Left ventricle myocardium inferior (tissue), 1 donor: ENCODE measurements around the gene SART1. TPM values are rescaled to one million over a fixed set of nuclear protein-coding genes. Genes with fewer than 3 reads are reported as not detected.

Source experiments
- DNase-seq: peaks from one replicate; pipeline ENCODE4 v3.0.0-alpha.2; 2020
- H3K27ac ChIP-seq: fragments of 200-600 bp; replicated peaks from 2 replicates; pipeline ENCODE4 v1.8.0; 2021
- H3K27me3 ChIP-seq: fragments of 200-600 bp; 2 replicates; pipeline ENCODE4 v1.8.0; 2021; ENCODE audit warnings: low read depth
- H3K36me3 ChIP-seq: fragments of 200-600 bp; 2 replicates; pipeline ENCODE4 v1.8.0; 2021
- H3K4me1 ChIP-seq: fragments of 200-600 bp; 2 replicates; pipeline ENCODE4 v1.8.0; 2021
- H3K4me3 ChIP-seq: fragments of 200-600 bp; 2 replicates; pipeline ENCODE4 v1.8.0; 2021; ENCODE audit warnings: mild to moderate bottlenecking, moderate library complexity
- H3K9me3 ChIP-seq: fragments of 200-600 bp; replicated peaks from 2 replicates; pipeline ENCODE4 v1.8.0; 2021
- CTCF ChIP-seq: fragments of 200-600 bp; IDR thresholded peaks from 2 replicates; pipeline ENCODE4 v1.8.0; 2021; ENCODE audit warnings: antibody characterized with exemption, mild to moderate bottlenecking, borderline replicate concordance
- intact Hi-C: fragments of 100-400 bp; cut with micrococcal nuclease; formaldehyde crosslinking; loops from one replicate; pipeline ENCODE4 v1.11.0; 2022
- total RNA-seq: library from RNA; stranded (reverse); fragmentation: NEBNext Ultra II Directional; extraction: Animal tissue kit (Norgen Biotek cat#: 25700); gene quantifications from one replicate; pipeline ENCODE4 v1.2.1, GENCODE V29; 2021
- donor health status: DM: no; HTN: yes; CAD: no; lungs with severe emphysema.

SART1 gene
- total RNA-seq, 1 donor from 2014 or later, result 30.7 TPM

GRCh38 chr11:66015936-66016792, 54.6 kb downstream of the SART1 start:
- H3K4me3 ChIP-seq, result no peak overlapping the region
- no peak for TF ChIP-seq CTCF
- intact Hi-C loops, result no loop called here
- peak overlapping the region; percentile 56 for H3K27ac ChIP-seq
- H3K4me1 ChIP-seq, result peaks cover 24% of the 10 kb centered on the region
- no peak for DNase-seq
- H3K27me3 ChIP-seq, result peaks cover 30% of the 10 kb centered on the region
- no peaks in the 10 kb centered on the region for H3K9me3 ChIP-seq
- H3K36me3 ChIP-seq, result no peaks in the 10 kb centered on the region

GRCh38 chr11:66016793-66017177, 55.3 kb downstream of the SART1 start:
- Histone ChIP-seq H3K36me3 (no peaks in the 10 kb centered on the region), H3K9me3 (no peaks in the 10 kb centered on the region), H3K27ac (no peak overlapping the region), H3K4me1 (peaks cover 22% of the 10 kb centered on the region), H3K4me3 (no peak overlapping the region), H3K27me3 (peaks cover 24% of the 10 kb centered on the region)
- intact Hi-C loops, result no loop called here
- TF ChIP-seq CTCF, result no peak
- DNase-seq, result no peak

- peaks cover 19% of the 10 kb centered on the region for H3K27me3 ChIP-seq
These were observed 55.8 kb downstream of the SART1 start for GRCh38 chr11:66017321-66017720.

GRCh38 chr11:66020212-66020611, 58.7 kb downstream of the SART1 start:
- no peaks in the 10 kb centered on the region for H3K9me3 ChIP-seq
- peaks cover 23% of the 10 kb centered on the region for H3K4me1 ChIP-seq
- intact Hi-C loops, result no loop called here
- DNase-seq, result no peak
- H3K36me3 ChIP-seq, result no peaks in the 10 kb centered on the region
- H3K27me3 ChIP-seq, result peaks cover 18% of the 10 kb centered on the region
- no peak overlapping the region for H3K4me3 ChIP-seq
- no peak overlapping the region for H3K27ac ChIP-seq
- no peak for TF ChIP-seq CTCF

More at GRCh38 chr11:66017321-66017720, 55.8 kb downstream of the SART1 start:
- no peak overlapping the region for H3K4me3 ChIP-seq
- no peaks in the 10 kb centered on the region for H3K36me3 ChIP-seq
- no peak for TF ChIP-seq CTCF
- peaks cover 20% of the 10 kb centered on the region for H3K4me1 ChIP-seq
- intact Hi-C loops, result no loop called here
- DNase-seq, result no peak
- no peak overlapping the region for H3K27ac ChIP-seq
- no peaks in the 10 kb centered on the region for H3K9me3 ChIP-seq

GRCh38 chr11:66020618-66021357, 59.3 kb downstream of the SART1 start:
- DNase-seq, result no peak
- Histone ChIP-seq H3K36me3 (no peaks in the 10 kb centered on the region), H3K4me3 (no peak overlapping the region), H3K9me3 (no peaks in the 10 kb centered on the region), H3K27ac (no peak overlapping the region), H3K4me1 (peaks cover 18% of the 10 kb centered on the region), H3K27me3 (peaks cover 18% of the 10 kb centered on the region)
- TF ChIP-seq CTCF, result no peak
- intact Hi-C loops, result no loop called here
